ENCODE results near the gene NUBP2.
A peak's percentile ranks its signal among the peaks of the same experiment; 100 is the strongest.

NUBP2 gene

GRCh38 chr16:1810536-1810935 is 27.8 kb downstream of the NUBP2 start:
- no peak for TF ChIP-seq CTCF (IDR thresholded peaks at IDR 0.05; ENCODE audit: borderline replicate concordance, insufficient read depth, low read depth, low read length)
- no peak overlapping the region for H3K4me3 ChIP-seq (ENCODE audit: low read depth, low read length)

- no peak overlapping the region for H3K4me3 ChIP-seq (ENCODE audit: low read depth, low read length)
- TF ChIP-seq CTCF (IDR thresholded peaks at IDR 0.05; ENCODE audit: borderline replicate concordance, insufficient read depth, low read depth, low read length), result peak; percentile 29; the same call in 1 of the 2 replicates
Measured at GRCh38 chr16:1812732-1813163, 30.0 kb downstream of the NUBP2 start.

GRCh38 chr16:1815461-1815860 is 32.7 kb downstream of the NUBP2 start:
- H3K4me3 ChIP-seq (ENCODE audit: low read depth, low read length), result no peak overlapping the region
- no peak for TF ChIP-seq CTCF (IDR thresholded peaks at IDR 0.05; ENCODE audit: borderline replicate concordance, insufficient read depth, low read depth, low read length)

- no peak overlapping the region for H3K4me3 ChIP-seq (ENCODE audit: low read depth, low read length)
- no peak for TF ChIP-seq CTCF (IDR thresholded peaks at IDR 0.05; ENCODE audit: borderline replicate concordance, insufficient read depth, low read depth, low read length)
Measured at GRCh38 chr16:1816396-1817275, 33.9 kb downstream of the NUBP2 start.

GRCh38 chr16:1817276-1817589 is 34.5 kb downstream of the NUBP2 start:
- H3K4me3 ChIP-seq (ENCODE audit: low read depth, low read length), result no peak overlapping the region
- no peak for TF ChIP-seq CTCF (IDR thresholded peaks at IDR 0.05; ENCODE audit: borderline replicate concordance, insufficient read depth, low read depth, low read length)

- no peak for TF ChIP-seq CTCF (IDR thresholded peaks at IDR 0.05; ENCODE audit: borderline replicate concordance, insufficient read depth, low read depth, low read length)
- no peak overlapping the region for H3K4me3 ChIP-seq (ENCODE audit: low read depth, low read length)
Measured at GRCh38 chr16:1817716-1818115, 35.0 kb downstream of the NUBP2 start.

GRCh38 chr16:1818204-1818872 is 35.6 kb downstream of the NUBP2 start:
- no peak for TF ChIP-seq CTCF (IDR thresholded peaks at IDR 0.05; ENCODE audit: borderline replicate concordance, insufficient read depth, low read depth, low read length)

More at GRCh38 chr16:1818204-1818872, 35.6 kb downstream of the NUBP2 start:
- no peak overlapping the region for H3K4me3 ChIP-seq (ENCODE audit: low read depth, low read length)

Data from GM12875 (cell line).